H9 (cell line): ENCODE data around the gene ZNF248. TPM values are rescaled to one million over a fixed set of nuclear protein-coding genes. Genes with fewer than 3 reads are reported as not detected.

Source experiments
- DNase-seq: peaks from one replicate; pipeline ENCODE4 v3.0.0-alpha.2; 2017
- H2AFZ ChIP-seq: one replicate; pipeline ENCODE4 v1.6.1; 2013; ENCODE audit warnings: mild to moderate bottlenecking, low read length, control low read depth, moderate library complexity
- H2AK5ac ChIP-seq: 2 replicates; pipeline ENCODE4 v1.6.1; 2013; ENCODE audit warnings: low read length, control low read depth, mixed read lengths; ENCODE audit not compliant: insufficient read length
- H2BK120ac ChIP-seq: one replicate; pipeline ENCODE4 v1.6.1; 2013; ENCODE audit warnings: low read depth, mild to moderate bottlenecking, low read length, control low read depth, inconsistent platforms; ENCODE audit not compliant: poor library complexity, severe bottlenecking
- H2BK12ac ChIP-seq: 2 replicates; pipeline ENCODE4 v1.6.1; 2013; ENCODE audit warnings: low read length, control low read depth, mixed read lengths, low read depth; ENCODE audit not compliant: insufficient read length
- H2BK15ac ChIP-seq: 2 replicates; pipeline ENCODE4 v1.6.1; 2013; ENCODE audit warnings: low read depth, low read length, control low read depth
- H2BK20ac ChIP-seq: one replicate; pipeline ENCODE4 v1.6.1; 2013; ENCODE audit warnings: low read depth, mild to moderate bottlenecking, low read length, control low read depth, inconsistent platforms; ENCODE audit not compliant: poor library complexity, severe bottlenecking
- H2BK5ac ChIP-seq: 2 replicates; pipeline ENCODE4 v1.6.1; 2013; ENCODE audit warnings: low read length, control low read depth, mixed read lengths; ENCODE audit not compliant: insufficient read length
- H3K14ac ChIP-seq: 2 replicates; pipeline ENCODE4 v1.6.1; 2013; ENCODE audit warnings: low read length, control low read depth; ENCODE audit not compliant: insufficient read depth
- H3K18ac ChIP-seq: 2 replicates; pipeline ENCODE4 v1.6.1; 2013; ENCODE audit warnings: low read depth, mild to moderate bottlenecking, mixed read lengths, low read length, control low read depth; ENCODE audit not compliant: insufficient read length
- H3K23ac ChIP-seq: 2 replicates; pipeline ENCODE4 v1.6.1; 2013; ENCODE audit warnings: low read length, control low read depth, mixed read lengths, low read depth; ENCODE audit not compliant: insufficient read length
- H3K23me2 ChIP-seq: 2 replicates; pipeline ENCODE4 v1.6.1; 2013; ENCODE audit warnings: low read depth, mild to moderate bottlenecking, mixed read lengths, low read length, control low read depth; ENCODE audit not compliant: insufficient read length, poor library complexity, severe bottlenecking
- H3K27ac ChIP-seq: 2 replicates; pipeline ENCODE4 v1.5.1; 2013; ENCODE audit warnings: low read length, control low read depth, mixed read lengths, low read depth; ENCODE audit not compliant: insufficient read length
- H3K27me3 ChIP-seq: 2 replicates; pipeline ENCODE4 v1.6.1; 2013; ENCODE audit warnings: low read length, control low read depth, inconsistent platforms; ENCODE audit not compliant: insufficient read depth
- H3K4ac ChIP-seq: 2 replicates; pipeline ENCODE4 v1.6.1; 2013; ENCODE audit warnings: low read depth, mild to moderate bottlenecking, control low read depth, inconsistent platforms, low read length, moderate library complexity
- H3K4me1 ChIP-seq: 2 replicates; pipeline ENCODE4 v1.6.1; 2013; ENCODE audit warnings: low read length, control low read depth, inconsistent platforms; ENCODE audit not compliant: insufficient read depth
- H3K4me2 ChIP-seq: 2 replicates; pipeline ENCODE4 v1.6.1; 2013; ENCODE audit warnings: low read length, control low read depth, mixed read lengths; ENCODE audit not compliant: insufficient read length, insufficient read depth
- H3K56ac ChIP-seq: 2 replicates; pipeline ENCODE4 v1.6.1; 2013; ENCODE audit warnings: low read depth, mild to moderate bottlenecking, mixed read lengths, low read length, control low read depth; ENCODE audit not compliant: insufficient read length
- H3K79me1 ChIP-seq: 2 replicates; pipeline ENCODE4 v1.6.1; 2013; ENCODE audit warnings: low read depth, mild to moderate bottlenecking, moderate library complexity, low read length, control low read depth, inconsistent platforms; ENCODE audit not compliant: insufficient read depth, poor library complexity, severe bottlenecking
- H3K79me2 ChIP-seq: 2 replicates; pipeline ENCODE4 v1.6.1; 2013; ENCODE audit warnings: low read length, control low read depth, inconsistent platforms; ENCODE audit not compliant: insufficient read depth
- H3K9ac ChIP-seq: 2 replicates; pipeline ENCODE4 v1.6.1; 2013; ENCODE audit warnings: low read length, control low read depth, mixed read lengths; ENCODE audit not compliant: insufficient read length; ENCODE audit errors: extremely low read depth
- H3K9me3 ChIP-seq: one replicate; pipeline ENCODE4 v1.6.1; 2013; ENCODE audit warnings: low read depth, low read length, inconsistent platforms; ENCODE audit not compliant: control insufficient read depth
- H3T11ph ChIP-seq: one replicate; pipeline ENCODE4 v1.6.1; 2013; ENCODE audit warnings: mild to moderate bottlenecking, low read length, control low read depth, inconsistent platforms
- H4K20me1 ChIP-seq: one replicate; pipeline ENCODE4 v1.6.1; 2013; ENCODE audit not compliant: control insufficient read depth, insufficient read length, insufficient read depth
- H4K5ac ChIP-seq: 2 replicates; pipeline ENCODE4 v1.6.1; 2013; ENCODE audit warnings: low read depth, mild to moderate bottlenecking, mixed read lengths, low read length, control low read depth; ENCODE audit not compliant: insufficient read length
- H4K8ac ChIP-seq: replicated peaks from 2 replicates; pipeline ENCODE4 v1.6.1; 2013; ENCODE audit warnings: low read length, control low read depth, mixed read lengths, low read depth; ENCODE audit not compliant: insufficient read length
- H4K91ac ChIP-seq: 2 replicates; pipeline ENCODE4 v1.6.1; 2013; ENCODE audit warnings: low read depth, mild to moderate bottlenecking, moderate library complexity, mixed read lengths, low read length, control low read depth; ENCODE audit not compliant: insufficient read length
- H3K27ac Mint-ChIP-seq, 3 experiments: 2 replicates in 2 of 3; 3 replicates in 1 of 3; pipeline ENCODE4 v1.8.0; 2020 to 2021; ENCODE audit warnings: mixed read lengths in 3 of 3, mild to moderate bottlenecking in 1 of 3, moderate library complexity in 1 of 3
- H3K27me3 Mint-ChIP-seq: 2 replicates; pipeline ENCODE4 v1.8.0; 2021; ENCODE audit warnings: low read depth, mild to moderate bottlenecking, moderate library complexity, mixed read lengths
- H3K36me3 Mint-ChIP-seq, 3 experiments: 2 replicates in 2 of 3; 3 replicates in 1 of 3; pipeline ENCODE4 v1.8.0; 2020 to 2021; ENCODE audit warnings: low read depth in 3 of 3, mixed read lengths in 3 of 3; ENCODE audit not compliant: insufficient read depth in 1 of 3
- H3K4me1 Mint-ChIP-seq, 2 experiments: 2 replicates each; pipeline ENCODE4 v1.8.0; 2020; ENCODE audit warnings: mixed read lengths in 2 of 2
- H3K4me3 Mint-ChIP-seq, 2 experiments: 2 replicates in 1 of 2; 3 replicates in 1 of 2; pipeline ENCODE4 v1.8.0; 2020 to 2021; ENCODE audit warnings: mild to moderate bottlenecking in 2 of 2, mixed read lengths in 2 of 2, moderate library complexity in 1 of 2
- H3K9me3 Mint-ChIP-seq, 2 experiments: 2 replicates in 1 of 2; 3 replicates in 1 of 2; pipeline ENCODE4 v1.8.0; 2020; ENCODE audit warnings: mild to moderate bottlenecking in 2 of 2, mixed read lengths in 2 of 2, moderate library complexity in 1 of 2
- CTCF ChIP-seq: fragments of 200-600 bp; sonication (generic); conservative IDR thresholded peaks from 3 replicates; pipeline ENCODE4 v1.8.0; 2021; ENCODE audit warnings: antibody characterized with exemption, mild to moderate bottlenecking
- WGBS: extraction: QIAGEN DNeasy Blood & Tissue Kit; methylation state at CpG from one replicate; pipeline ENCODE4 v1.1.7; 2013; ENCODE audit warnings: missing lambda C conversion rate, low lambda C conversion rate, mixed read lengths; ENCODE audit not compliant: insufficient read length; ENCODE audit errors: extremely low coverage; 5-methylcytosine and 5-hydroxymethylcytosine counted together
- total RNA-seq: library from RNA; stranded (reverse); gene quantifications from 2 replicates; pipeline ENCODE4 v1.2.1, GENCODE V29; 2021

Gene ZNF248
- total RNA-seq, 1 experiment from 2014 or later, result 5.4 TPM

DNA sequence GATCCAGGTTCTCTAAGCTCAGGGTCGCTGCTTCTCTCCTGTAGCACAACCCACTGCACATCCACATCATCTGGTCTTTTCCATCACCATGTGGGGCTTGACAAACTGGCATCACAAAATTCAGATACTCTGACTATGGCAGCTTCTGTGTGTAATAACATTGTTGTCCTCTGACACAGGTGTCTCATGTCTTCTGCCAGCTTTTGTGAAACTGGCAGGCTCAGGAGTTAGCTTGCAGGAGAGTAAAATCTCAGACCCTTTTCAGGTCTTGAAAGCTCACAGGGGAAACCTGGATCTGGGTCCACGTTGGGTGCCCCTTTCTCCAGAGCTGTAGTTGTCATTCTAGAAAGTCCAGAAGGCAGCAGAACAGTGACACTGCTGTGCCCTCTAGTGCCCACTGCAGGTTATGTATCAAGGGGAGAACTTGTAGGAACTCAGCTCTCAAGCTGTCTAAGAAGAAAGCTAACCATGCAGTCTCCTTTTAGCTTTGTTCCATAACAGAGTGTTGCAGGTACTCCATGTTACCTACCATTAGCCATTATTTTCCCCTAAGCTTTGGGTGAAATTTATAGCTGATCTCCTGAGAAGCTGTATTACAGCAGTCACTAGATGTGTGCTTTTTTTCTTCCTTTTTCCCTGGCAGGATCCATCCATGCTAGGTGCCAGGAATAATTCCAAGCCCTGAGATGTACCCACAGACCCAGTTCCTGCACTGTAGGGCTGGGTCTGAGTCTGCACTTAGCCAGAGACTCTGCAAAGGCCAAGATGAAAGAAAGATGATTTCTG is 102.7 kb downstream of the ZNF248 start:
- no peak overlapping the region for H2BK120ac ChIP-seq
- WGBS, result no CpG with 5 or more reads among the region's 2 CpGs
- H3K4ac ChIP-seq, result no peak overlapping the region; the same call in 1 of the 2 replicates
- H4K5ac ChIP-seq, result no peak overlapping the region
- H2BK20ac ChIP-seq, result no peak overlapping the region
- H3K79me2 ChIP-seq, result no peaks in the 10 kb centered on the region
- H3K4me1 ChIP-seq, result no peaks in the 10 kb centered on the region
- H4K91ac ChIP-seq, result no peak overlapping the region
- Mint-ChIP-seq H3K4me1 (no peaks in the 10 kb centered on the region), H3K4me3 (no peak overlapping the region), H3K27me3 (no peaks in the 10 kb centered on the region; the same call in none of the 2 replicates), H3K9me3 (peaks cover 83 to 94% of the 10 kb centered on the region in 2 experiments), H3K27ac (no peak overlapping the region), H3K36me3 (peaks cover 7 to 24% (median 12%) of the 10 kb centered on the region in 3 experiments; a peak in 5 of 7 replicates)
- no peak overlapping the region for H2BK15ac ChIP-seq
- H3K23me2 ChIP-seq, result no peaks in the 10 kb centered on the region
- DNase-seq, result no peak
- H4K8ac ChIP-seq, result no peak overlapping the region
- no peak overlapping the region for H3K4me2 ChIP-seq
- H3K9me3 ChIP-seq, result peaks cover 54% of the 10 kb centered on the region
- H3K18ac ChIP-seq, result no peak overlapping the region
- no peak overlapping the region for H3T11ph ChIP-seq
- no peaks in the 10 kb centered on the region for H4K20me1 ChIP-seq
- TF ChIP-seq CTCF, result no peak; the same call in 2 of the 3 replicates
- no peaks in the 10 kb centered on the region for H3K27me3 ChIP-seq
- H3K56ac ChIP-seq, result no peak overlapping the region
- no peak overlapping the region for H3K27ac ChIP-seq
- H3K79me1 ChIP-seq, result no peaks in the 10 kb centered on the region
- no peak overlapping the region for H3K9ac ChIP-seq
- no peak overlapping the region for H2BK5ac ChIP-seq
- H2BK12ac ChIP-seq, result no peak overlapping the region
- H2AK5ac ChIP-seq, result no peak overlapping the region
- no peak overlapping the region for H3K23ac ChIP-seq
- no peak overlapping the region for H2AFZ ChIP-seq
- H3K14ac ChIP-seq, result no peak overlapping the region
